T-cell (primary cell): ENCODE results near the gene TIAM1. TPM values are rescaled to one million over a fixed set of nuclear protein-coding genes. Genes with fewer than 3 reads are reported as not detected.

Experiments
- ATAC-seq, 4 experiments: fragments of 200-7000 bp in 3 of 4; fragments of 150-1000 bp in 1 of 4; cut with Tn5 transposase; replicated peaks in 1 of 4; 1 replicate in 3 of 4; 2 replicates in 1 of 4; pipeline ENCODE4 v1.10.0; 2021; ENCODE audit warnings: moderate library complexity in 3 of 4, mild to moderate bottlenecking in 2 of 4, moderate number of reproducible peaks in 1 of 4
- CTCF ChIA-PET, 2 donors: fragments of 300-600 bp; sonication (Branson Sonifier 250); formaldehyde crosslinking; loops; one replicate each; lab custom pipeline; 2022; ENCODE audit warnings: antibody characterized with exemption in 2 of 2; lab: Charles Lee
- POLR2A ChIA-PET, 2 donors: fragments of 300-600 bp; sonication (Branson Sonifier 250); formaldehyde crosslinking; loops; one replicate each; lab custom pipeline; 2022; ENCODE audit warnings: antibody characterized with exemption in 2 of 2; lab: Charles Lee
- DNase-seq, 35 experiments: peaks; one replicate each; pipeline versions ENCODE4 v3.0.0 to v3.0.0-alpha.2; 2013 to 2023
- H3K27ac ChIP-seq: one replicate; pipeline ENCODE4 v1.5.1; 2013; ENCODE audit warnings: low read length
- H3K27me3 ChIP-seq, 2 experiments: replicated peaks in 1 of 2; 1 replicate in 1 of 2; 2 replicates in 1 of 2; pipeline versions ENCODE4 v1.6.1 to v1.7.0; 2013; ENCODE audit warnings: low read length in 1 of 2, mixed read lengths in 1 of 2; ENCODE audit not compliant: control insufficient read depth in 2 of 2, insufficient read depth in 2 of 2; ENCODE audit errors: extremely low read depth in 1 of 2
- H3K36me3 ChIP-seq, 2 donors: 1 replicate in 1 of 2; 2 replicates in 1 of 2; pipeline versions ENCODE4 v1.6.1 to v1.7.0; 2013; ENCODE audit warnings: low read length in 1 of 2; ENCODE audit not compliant: control insufficient read depth in 2 of 2, insufficient read depth in 1 of 2; ENCODE audit errors: extremely low read depth in 1 of 2
- H3K4me1 ChIP-seq, 2 experiments: 1 replicate in 1 of 2; 2 replicates in 1 of 2; pipeline versions ENCODE4 v1.6.1 to v1.7.0; 2013; ENCODE audit warnings: low read length in 2 of 2, mixed read lengths in 1 of 2; ENCODE audit not compliant: insufficient read depth in 2 of 2, control insufficient read depth in 1 of 2; ENCODE audit errors: extremely low read depth in 1 of 2
- H3K4me3 ChIP-seq, 2 donors: 1 replicate in 1 of 2; 2 replicates in 1 of 2; pipeline versions ENCODE4 v1.5.1 to v1.7.0; 2013; ENCODE audit warnings: mild to moderate bottlenecking in 2 of 2, low read length in 1 of 2, moderate library complexity in 1 of 2; ENCODE audit not compliant: control insufficient read depth in 1 of 2; ENCODE audit errors: extremely low read depth in 1 of 2
- H3K9me3 ChIP-seq: 2 replicates; pipeline ENCODE4 v1.7.0; 2013
- H3K27ac Mint-ChIP-seq, 2 donors: one replicate each; pipeline ENCODE4 v1.8.0; 2020 to 2021; ENCODE audit warnings: mild to moderate bottlenecking in 2 of 2, mixed read lengths in 2 of 2
- H3K27me3 Mint-ChIP-seq, 2 donors: one replicate each; pipeline ENCODE4 v1.8.0; 2021 to 2022; ENCODE audit warnings: mixed read lengths in 2 of 2
- H3K36me3 Mint-ChIP-seq: one replicate; pipeline ENCODE4 v1.8.0; 2021; ENCODE audit warnings: mixed read lengths
- H3K4me1 Mint-ChIP-seq, 3 donors: one replicate each; pipeline ENCODE4 v1.8.0; 2020 to 2022; ENCODE audit warnings: mixed read lengths in 3 of 3, mild to moderate bottlenecking in 1 of 3
- H3K4me3 Mint-ChIP-seq, 3 donors: one replicate each; pipeline ENCODE4 v1.8.0; 2020 to 2022; ENCODE audit warnings: mild to moderate bottlenecking in 3 of 3, mixed read lengths in 3 of 3, moderate library complexity in 3 of 3
- H3K9me3 Mint-ChIP-seq, 3 donors: one replicate each; pipeline ENCODE4 v1.8.0; 2020 to 2022; ENCODE audit warnings: mixed read lengths in 3 of 3
- WGBS: methylation state at CpG from one replicate; pipeline ENCODE4 v1.1.5; 2013; ENCODE audit warnings: missing lambda C conversion rate; ENCODE audit not compliant: insufficient coverage; 5-methylcytosine and 5-hydroxymethylcytosine counted together
- total RNA-seq, 35 experiments: library from RNA in 6 of 35; stranded (reverse) in 6 of 35; fragments of 120-200 nt in 1 of 35; gene quantifications; one replicate each; pipeline versions ENCODE4 v1.2.1 to v1.2.4 and lab custom pipeline; 2013 to 2026

TIAM1 gene
- total RNA-seq, 5 donors from 2014 or later (not counting 1 experiment from before 2014, with no cell fraction given): 60.8 to 79.4 (median 65.5) TPM

- no peak overlapping the region for H3K27ac Mint-ChIP-seq
- no peak overlapping the region for H3K27ac ChIP-seq
- H3K36me3 ChIP-seq: no peaks in the 10 kb centered on the region
- peaks cover 0 to 2% (median 0%) of the 10 kb centered on the region in 3 donors for H3K9me3 Mint-ChIP-seq
- peaks cover 0 to 9% of the 10 kb centered on the region in 2 experiments for H3K27me3 ChIP-seq
- ATAC-seq (no peak), DNase-seq (no peak)
- no peaks in the 10 kb centered on the region for H3K9me3 ChIP-seq
- ChIA-PET POLR2A (no interaction called here), CTCF (no interaction called here)
- no CpG with 5 or more reads among the region's 4 CpGs for WGBS
- H3K4me3 Mint-ChIP-seq: no peak overlapping the region
- H3K4me1 ChIP-seq: peaks cover 0 to 3% of the 10 kb centered on the region in 2 experiments
- peaks cover 19 to 36% (median 31%) of the 10 kb centered on the region in 3 donors for H3K4me1 Mint-ChIP-seq
- peaks cover 10% of the 10 kb centered on the region for H3K36me3 Mint-ChIP-seq
- no peak overlapping the region for H3K4me3 ChIP-seq
- peaks cover 0 to 7% of the 10 kb centered on the region in 2 donors for H3K27me3 Mint-ChIP-seq
These were observed 81.3 kb downstream of the TIAM1 start for GRCh38 chr21:31262728-31263127.

- ATAC-seq (no peak), DNase-seq (no peak)
- Mint-ChIP-seq H3K9me3 (peaks cover 0 to 2% (median 0%) of the 10 kb centered on the region in 3 donors), H3K4me3 (no peak overlapping the region), H3K4me1 (peaks cover 19 to 29% (median 27%) of the 10 kb centered on the region in 3 donors), H3K36me3 (peaks cover 10% of the 10 kb centered on the region), H3K27ac (no peak overlapping the region), H3K27me3 (peaks cover 0 to 7% of the 10 kb centered on the region in 2 donors)
- peaks cover 0 to 8% of the 10 kb centered on the region in 2 experiments for H3K27me3 ChIP-seq
- ChIA-PET CTCF (interaction anchor here in 1 of 2 donors (0.6 kb wide), 1 partner anchor 9 kb away, joined by 3 read pairs; no protein-coding TSS in a partner anchor), POLR2A (no interaction called here)
- no peak overlapping the region for H3K27ac ChIP-seq
- WGBS: 93% methylated on average over 6 of the region's 8 CpGs
- no peaks in the 10 kb centered on the region for H3K36me3 ChIP-seq
- H3K9me3 ChIP-seq: no peaks in the 10 kb centered on the region
- H3K4me1 ChIP-seq: peaks cover 0 to 3% of the 10 kb centered on the region in 2 experiments
- no peak overlapping the region for H3K4me3 ChIP-seq
These were observed 82.3 kb downstream of the TIAM1 start for GRCh38 chr21:31261759-31262158.

- no peak overlapping the region for H3K27ac ChIP-seq
- no peak overlapping the region for H3K4me3 ChIP-seq
- no peak for ATAC-seq
- POLR2A ChIA-PET: no interaction called here
- Mint-ChIP-seq H3K4me3 (no peak overlapping the region), H3K27me3 (no peaks in the 10 kb centered on the region), H3K9me3 (peaks cover 0 to 2% (median 0%) of the 10 kb centered on the region in 3 donors), H3K36me3 (peaks cover 5% of the 10 kb centered on the region), H3K27ac (no peak overlapping the region), H3K4me1 (peaks cover 10 to 21% (median 20%) of the 10 kb centered on the region in 3 donors)
- WGBS: 83% methylated on average over 1 of the region's 4 CpGs
- no peak for DNase-seq
- CTCF ChIA-PET: interaction anchor here in 1 of 2 donors (0.7 kb wide), 1 partner anchor 593 kb away, joined by 3 read pairs; no protein-coding TSS in a partner anchor
- H3K4me1 ChIP-seq: peaks cover 0 to 2% of the 10 kb centered on the region in 2 experiments
- no peaks in the 10 kb centered on the region for H3K9me3 ChIP-seq
- H3K27me3 ChIP-seq: no peaks in the 10 kb centered on the region
- no peaks in the 10 kb centered on the region for H3K36me3 ChIP-seq
These were observed 83.3 kb downstream of the TIAM1 start for GRCh38 chr21:31260790-31261189.

GRCh38 chr21:31258073-31258472, 86.0 kb downstream of the TIAM1 start:
- no peak overlapping the region for H3K27ac ChIP-seq
- no peaks in the 10 kb centered on the region for H3K36me3 ChIP-seq
- Mint-ChIP-seq H3K4me3 (no peak overlapping the region), H3K27me3 (no peaks in the 10 kb centered on the region), H3K36me3 (peaks cover 3% of the 10 kb centered on the region), H3K27ac (no peak overlapping the region), H3K9me3 (no peaks in the 10 kb centered on the region), H3K4me1 (peaks cover 0 to 9% (median 8%) of the 10 kb centered on the region in 3 donors)
- no peak overlapping the region for H3K4me3 ChIP-seq
- no peaks in the 10 kb centered on the region for H3K9me3 ChIP-seq
- 93% methylated on average over 3 of the region's 4 CpGs for WGBS
- no peak for ATAC-seq
- POLR2A ChIA-PET: interaction anchor here in 1 of 2 donors (0.6 kb wide), 1 partner anchor 21 kb away, joined by 4 read pairs; no protein-coding TSS in a partner anchor
- H3K27me3 ChIP-seq: no peaks in the 10 kb centered on the region
- H3K4me1 ChIP-seq: no peaks in the 10 kb centered on the region
- CTCF ChIA-PET: interaction anchor here in 1 of 2 donors (0.6 kb wide), 1 partner anchor 1342 kb away, joined by 12 read pairs; no protein-coding TSS in a partner anchor
- DNase-seq: no peak

GRCh38 chr21:31257265-31257664, 86.8 kb downstream of the TIAM1 start:
- Mint-ChIP-seq H3K27me3 (no peaks in the 10 kb centered on the region), H3K4me1 (peaks cover 0 to 8% (median 7%) of the 10 kb centered on the region in 3 donors), H3K4me3 (no peak overlapping the region), H3K9me3 (no peaks in the 10 kb centered on the region), H3K36me3 (peaks cover 3% of the 10 kb centered on the region), H3K27ac (no peak overlapping the region)
- no peak overlapping the region for H3K27ac ChIP-seq
- H3K9me3 ChIP-seq: no peaks in the 10 kb centered on the region
- WGBS: 81% methylated on average over 2 of the region's 3 CpGs
- ChIA-PET POLR2A (interaction anchor here in 1 of 2 donors (0.6 kb wide), 1 partner anchor 22 kb away, joined by 4 read pairs; no protein-coding TSS in a partner anchor), CTCF (no interaction called here)
- no peak overlapping the region for H3K4me3 ChIP-seq
- no peaks in the 10 kb centered on the region for H3K36me3 ChIP-seq
- no peak for ATAC-seq
- no peaks in the 10 kb centered on the region for H3K27me3 ChIP-seq
- no peaks in the 10 kb centered on the region for H3K4me1 ChIP-seq
- DNase-seq: no peak

- Mint-ChIP-seq H3K27ac (no peak overlapping the region), H3K27me3 (no peaks in the 10 kb centered on the region), H3K4me3 (no peak overlapping the region), H3K9me3 (no peaks in the 10 kb centered on the region), H3K36me3 (peaks cover 3% of the 10 kb centered on the region), H3K4me1 (peaks cover 0 to 3% (median 0%) of the 10 kb centered on the region in 3 donors)
- ATAC-seq (no peak), DNase-seq (no peak)
- H3K9me3 ChIP-seq: no peaks in the 10 kb centered on the region
- ChIA-PET POLR2A (no interaction called here), CTCF (no interaction called here)
- no peaks in the 10 kb centered on the region for H3K27me3 ChIP-seq
- H3K4me3 ChIP-seq: no peak overlapping the region
- no peaks in the 10 kb centered on the region for H3K36me3 ChIP-seq
- H3K4me1 ChIP-seq: no peaks in the 10 kb centered on the region
- no peak overlapping the region for H3K27ac ChIP-seq
- WGBS: 58% methylated on average over 2 of the region's 2 CpGs
These were observed 88.2 kb downstream of the TIAM1 start for GRCh38 chr21:31255896-31256295.
